Pancreas (tissue), 10 donors: ENCODE measurements around the gene DERL3. TPM values are rescaled to one million over a fixed set of nuclear protein-coding genes. Genes with fewer than 3 reads are reported as not detected.

Experiments
- ATAC-seq, 4 donors: fragments of 200-7000 bp; cut with Tn5 transposase; one replicate each; pipeline versions ENCODE4 v1.8.0 to v1.9.1; 2020; ENCODE audit warnings: mild to moderate bottlenecking in 4 of 4, moderate library complexity in 4 of 4
- DNase-seq, 6 donors: peaks; one replicate each; pipeline ENCODE4 v3.0.0-alpha.2; 2020
- FAIRE-seq: peaks from 2 replicates; lab custom pipeline; 2012; peaks lifted over from hg19 to GRCh38; lab: Jason Lieb, UNC
- H3K27ac ChIP-seq, 4 donors: fragments of 200-600 bp; sonication (generic); 1 replicate in 3 of 4; 2 replicates in 1 of 4; pipeline versions ENCODE4 v1.5.0 to v1.8.0; 2020
- H3K27me3 ChIP-seq, 4 donors: fragments of 200-600 bp; one replicate each; pipeline ENCODE4 v1.8.0; 2021
- H3K36me3 ChIP-seq, 3 donors: fragments of 200-600 bp; sonication (generic) in 1 of 3; one replicate each; pipeline versions ENCODE4 v1.5.0 to v1.8.0; 2020 to 2021
- H3K4me1 ChIP-seq, 3 donors: fragments of 200-600 bp; one replicate each; pipeline ENCODE4 v1.8.0; 2021
- H3K4me3 ChIP-seq, 4 donors: fragments of 200-600 bp; sonication (generic) in 2 of 4; one replicate each; pipeline versions ENCODE4 v1.5.0 to v1.8.0; 2020 to 2021
- H3K9me3 ChIP-seq, 4 donors: fragments of 200-600 bp; one replicate each; pipeline ENCODE4 v1.8.0; 2021
- CTCF ChIP-seq, 4 donors: fragments of 200-600 bp; sonication (generic) in 3 of 4; IDR thresholded peaks; one replicate each; pipeline versions ENCODE4 v1.5.0 to v1.8.0; 2021; ENCODE audit warnings: antibody characterized with exemption in 4 of 4
- WGBS, 2 donors: extraction: QIAGEN DNeasy Blood & Tissue Kit; methylation state at CpG; one replicate each; pipeline ENCODE4 v1.1.7; 2013; 5-methylcytosine and 5-hydroxymethylcytosine counted together
- intact Hi-C, 3 donors: fragments of 100-400 bp; cut with DNase I; formaldehyde crosslinking; loops; one replicate each; pipeline versions ENCODE4 v1.11.1 to v1.14.2; 2022
- polyA plus RNA-seq, 2 donors: library from polyadenylated mRNA; stranded (reverse); fragments of 200-250 nt; gene quantifications; one replicate each; pipeline ENCODE4 v1.2.3, GENCODE V29; 2013
- total RNA-seq, 6 donors: library from RNA; stranded (reverse); fragmentation: NEBNext Ultra II Directional in 4 of 6; extraction: Animal tissue kit (Norgen Biotek cat#: 25700) in 4 of 6; gene quantifications; one replicate each; pipeline versions ENCODE4 v1.2.1 to v1.2.4, GENCODE V29; 2021 to 2023
- donor health status: healthy with polysubstance abuse.
- donor health status: DM: no; HTN: no; CAD: no; lungs with moderate emphysema.
- donor health status: DM: no; HTN: no; CAD: no.
- donor health status: control.
- donor health status: control.
- donor health status: Bipolar disorder and iron deficiency.
- donor health status: DM: yes; HTN: yes; CAD: no.
- donor health status: DM: no; HTN: no; CAD: no.
- donor health status: DM: no; HTN: no; CAD: no.
- donor health status: DM: yes; HTN: yes; CAD: no.

Gene DERL3
- total and polyA plus RNA-seq, 8 donors: 13.0 to 26.5 (median 19.6) TPM

DNA sequence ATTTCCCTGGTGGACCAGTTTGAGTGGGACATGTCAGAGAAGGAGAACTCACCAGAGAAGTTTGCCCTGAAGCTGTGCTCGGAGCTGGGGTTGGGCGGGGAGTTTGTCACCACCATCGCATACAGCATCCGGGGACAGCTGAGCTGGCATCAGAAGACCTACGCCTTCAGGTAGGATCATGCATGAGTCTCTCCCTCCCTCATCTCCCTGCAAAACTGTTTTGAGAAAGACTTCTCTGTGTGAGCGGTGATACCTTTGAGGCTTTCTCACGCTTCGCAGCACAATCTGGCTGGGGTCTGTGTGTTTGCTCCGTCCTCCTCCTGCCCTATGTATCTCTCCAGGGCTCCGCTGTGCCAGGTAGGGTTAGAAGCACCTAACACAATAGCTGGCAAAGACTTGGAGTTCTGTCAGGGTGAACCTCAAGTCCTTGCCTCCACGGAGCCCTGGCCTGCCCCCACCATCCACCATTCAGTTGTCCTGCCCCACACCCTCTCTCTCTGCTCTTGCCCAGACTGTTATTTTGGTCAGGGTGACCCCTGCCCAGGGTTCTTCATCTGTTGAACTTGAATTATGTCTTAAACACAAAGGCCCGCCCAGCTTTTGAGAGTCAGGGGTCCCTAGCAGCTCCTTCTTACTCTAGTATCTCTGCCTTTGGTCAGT is 13.4 kb downstream of the DERL3 start:
- Histone ChIP-seq H3K36me3 (peaks cover 5 to 53% (median 6%) of the 10 kb centered on the region in 3 donors), H3K27me3 (no peaks in the 10 kb centered on the region), H3K4me3 (no peak overlapping the region), H3K9me3 (no peaks in the 10 kb centered on the region), H3K27ac (no peak overlapping the region), H3K4me1 (no peaks in the 10 kb centered on the region)
- ATAC-seq: no peak
- intact Hi-C loops: no loop called here
- no peak for FAIRE-seq
- no peak for TF ChIP-seq CTCF (IDR thresholded peaks at IDR 0.05)
- WGBS, 2 donors: 90 to 100% methylated on average over 12 of the region's 12 CpGs
- DNase-seq: peak in 1 of 6 donors; percentile 21

DNA sequence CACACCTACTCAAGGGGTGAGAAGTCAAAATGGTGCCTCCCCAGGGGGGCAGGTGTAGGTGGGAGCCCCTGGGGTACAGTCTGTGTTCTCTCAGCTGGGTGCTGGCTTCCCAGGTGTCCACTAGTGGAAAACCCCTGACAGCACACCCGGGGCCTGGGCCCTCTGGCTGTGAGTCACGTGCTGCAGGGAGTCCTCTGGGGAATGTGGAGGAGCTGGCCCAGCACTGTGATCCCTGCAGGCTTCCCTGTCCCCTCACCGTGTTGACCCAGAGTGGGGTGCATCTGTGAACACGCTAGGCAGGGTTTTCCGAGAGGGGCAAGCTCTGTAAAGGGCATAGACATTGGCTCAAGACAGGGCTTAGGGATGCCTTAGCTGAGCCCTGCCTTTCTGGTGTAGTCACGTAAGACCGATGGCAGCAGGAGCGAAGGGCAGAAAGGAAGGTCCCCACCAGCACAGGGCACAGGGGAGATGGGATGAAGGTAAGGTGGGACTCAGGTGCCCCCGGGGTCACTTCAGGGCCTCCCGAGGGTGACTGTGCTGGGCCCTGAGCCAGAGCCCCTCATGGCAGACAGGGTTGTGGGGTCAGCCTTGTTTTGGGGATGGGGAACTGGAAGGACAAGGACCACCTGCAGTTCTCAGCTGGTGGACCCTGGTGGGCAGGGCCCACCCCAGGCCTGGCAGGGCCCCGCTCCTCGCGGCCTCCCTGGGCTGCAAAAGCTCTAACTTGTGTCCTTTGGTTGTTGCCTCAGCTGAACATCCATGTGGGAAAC is 14.1 kb downstream of the DERL3 start:
- H3K4me3 ChIP-seq: no peak overlapping the region
- 86 to 94% methylated on average over 13 of the region's 13 CpGs for WGBS, 2 donors
- H3K36me3 ChIP-seq: peaks cover 5 to 53% (median 6%) of the 10 kb centered on the region in 3 donors
- H3K27me3 ChIP-seq: no peaks in the 10 kb centered on the region
- no peak overlapping the region for H3K27ac ChIP-seq
- no peaks in the 10 kb centered on the region for H3K4me1 ChIP-seq
- DNase-seq: peak in 1 of 6 donors; percentile 47
- no peaks in the 10 kb centered on the region for H3K9me3 ChIP-seq
- ATAC-seq: no peak
- TF ChIP-seq CTCF (IDR thresholded peaks at IDR 0.05): no peak
- FAIRE-seq: no peak
- intact Hi-C loops: no loop called here

DNA sequence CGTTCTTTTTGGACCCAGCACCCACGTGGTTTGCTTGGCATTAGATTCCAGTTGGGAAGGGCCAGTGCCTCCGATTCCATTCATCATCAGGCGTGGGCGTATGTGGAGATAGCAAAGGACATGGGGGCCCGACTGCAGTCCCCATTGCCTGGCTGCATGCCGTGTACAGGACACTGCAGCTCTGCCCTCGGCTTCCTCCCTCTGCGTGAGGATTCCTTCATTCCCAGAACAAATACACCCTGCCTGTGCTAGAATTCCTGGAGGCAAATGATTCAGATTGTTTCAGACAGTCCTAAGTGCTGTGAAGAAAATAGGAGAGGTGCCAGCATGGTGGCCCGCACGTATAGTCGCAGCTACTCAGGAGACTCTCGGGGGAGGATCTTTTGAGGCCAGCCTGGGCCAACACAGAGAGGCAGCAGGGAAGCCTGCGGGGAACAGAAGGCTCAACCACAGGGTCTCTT is 15.4 kb downstream of the DERL3 start:
- TF ChIP-seq CTCF (IDR thresholded peaks at IDR 0.05): no peak
- intact Hi-C loops: no loop called here
- 83 to 87% methylated on average over 14 of the region's 14 CpGs for WGBS, 2 donors
- H3K27ac ChIP-seq: no peak overlapping the region
- no peak for ATAC-seq
- no peaks in the 10 kb centered on the region for H3K4me1 ChIP-seq
- peak in 1 of 6 donors; percentile 18 for DNase-seq
- FAIRE-seq: no peak
- no peak overlapping the region for H3K4me3 ChIP-seq
- no peaks in the 10 kb centered on the region for H3K9me3 ChIP-seq
- no peaks in the 10 kb centered on the region for H3K27me3 ChIP-seq
- peaks cover 5 to 59% (median 6%) of the 10 kb centered on the region in 3 donors for H3K36me3 ChIP-seq

- Histone ChIP-seq H3K4me1 (no peaks in the 10 kb centered on the region), H3K4me3 (no peak overlapping the region), H3K36me3 (peaks cover 5 to 58% (median 10%) of the 10 kb centered on the region in 3 donors), H3K27me3 (no peaks in the 10 kb centered on the region), H3K27ac (no peak overlapping the region), H3K9me3 (no peaks in the 10 kb centered on the region)
- no peak for TF ChIP-seq CTCF (IDR thresholded peaks at IDR 0.05)
- WGBS, 2 donors: 67 to 83% methylated on average over 6 of the region's 6 CpGs
- ATAC-seq: peak in 1 of 4 donors; percentile 24
- peak in 1 of 6 donors; percentile 55 for DNase-seq
- intact Hi-C loops: no loop called here
- no peak for FAIRE-seq
These were observed 16.6 kb downstream of the DERL3 start for GRCh38 chr22:23822101-23822671.
